SU-DHL-6 (cell line): ENCODE data around the gene TTC38.
"Not testable (repeated sequence)": the region's sequence is repeated elsewhere in the genome, so short reads cannot be mapped to it uniquely, and the experiment has no call there.

Source experiments
- H2AFZ ChIP-seq: fragments of 200-600 bp; sonication (generic); 2 replicates; pipeline ENCODE4 v1.6.1; 2014; ENCODE audit warnings: low read depth, mild to moderate bottlenecking, moderate library complexity, mixed read lengths, antibody characterized with exemption, low read length; ENCODE audit not compliant: severe bottlenecking
- H3F3A ChIP-seq: fragments of 200-600 bp; shearing (Covaris generic); 2 replicates; pipeline ENCODE4 v1.6.0; 2016; ENCODE audit warnings: antibody characterized with exemption, mild to moderate bottlenecking; ENCODE audit not compliant: insufficient read depth
- H3K27ac ChIP-seq: fragments of 200-600 bp; sonication (generic); 2 replicates; pipeline ENCODE4 v1.5.1; 2016; ENCODE audit warnings: low read depth, mild to moderate bottlenecking, low read length, moderate library complexity, mixed read lengths
- H3K27me3 ChIP-seq: fragments of 200-600 bp; sonication (generic), shearing (Covaris generic); 2 replicates; pipeline ENCODE4 v1.6.0; 2014; ENCODE audit warnings: mild to moderate bottlenecking, low read length
- H3K36me3 ChIP-seq: fragments of 200-600 bp; sonication (generic); 2 replicates; pipeline ENCODE4 v1.6.1; 2014; ENCODE audit warnings: mild to moderate bottlenecking, low read length, mixed read lengths
- H3K4me2 ChIP-seq: fragments of 300-600, 200-600 bp; shearing (Covaris generic), sonication (generic); 2 replicates; pipeline ENCODE4 v1.6.0; 2014; ENCODE audit warnings: low read length, low read depth, mild to moderate bottlenecking; ENCODE audit not compliant: poor library complexity, severe bottlenecking
- H3K4me3 ChIP-seq: fragments of 200-600 bp; sonication (generic); 2 replicates; pipeline ENCODE4 v1.5.1; 2014; ENCODE audit warnings: antibody characterized with exemption, low read length, mild to moderate bottlenecking, mixed read lengths; ENCODE audit not compliant: insufficient read depth, poor library complexity, severe bottlenecking
- H3K79me2 ChIP-seq: fragments of 200-600 bp; sonication (generic); 2 replicates; pipeline ENCODE4 v1.6.1; 2014; ENCODE audit warnings: mild to moderate bottlenecking, low read length, moderate library complexity; ENCODE audit not compliant: insufficient read depth
- H3K9ac ChIP-seq: fragments of 200-600 bp; sonication (generic); 2 replicates; pipeline ENCODE4 v1.7.0; 2014; ENCODE audit warnings: mild to moderate bottlenecking, low read length
- H3K9me2 ChIP-seq: fragments of 200-600 bp; sonication (generic); replicated peaks from 2 replicates; pipeline ENCODE4 v1.6.1; 2014; ENCODE audit warnings: low read length; ENCODE audit not compliant: insufficient read depth
- H3K9me3 ChIP-seq: fragments of 200-600 bp; sonication (generic); 2 replicates; pipeline ENCODE4 v1.6.1; 2014; ENCODE audit warnings: low read length, mixed read lengths; ENCODE audit not compliant: insufficient read depth
- H4K20me1 ChIP-seq: fragments of 200-600 bp; sonication (generic); 2 replicates; pipeline ENCODE4 v1.6.1; 2014; ENCODE audit warnings: low read depth, mild to moderate bottlenecking, antibody characterized with exemption, low read length, moderate library complexity, mixed read lengths
- EZH2phosphoT487 ChIP-seq: fragments of 200-600 bp; sonication (generic), shearing (Covaris generic); conservative IDR thresholded peaks from 2 replicates; pipeline ENCODE4 v1.6.1; 2018; ENCODE audit warnings: mild to moderate bottlenecking, antibody characterized with exemption, low read length, moderate library complexity, mixed read lengths
- TF ChIP-seq, protein P1 (sequence below): fragments of 200-600 bp; sonication (generic); IDR thresholded peaks from one replicate; pipeline ENCODE4 v1.5.1; 2017; ENCODE audit warnings: antibody characterized with exemption, mild to moderate bottlenecking, low read length, moderate library complexity; ENCODE audit not compliant: insufficient read depth, poor library complexity, severe bottlenecking

The TTC38 gene

DNA sequence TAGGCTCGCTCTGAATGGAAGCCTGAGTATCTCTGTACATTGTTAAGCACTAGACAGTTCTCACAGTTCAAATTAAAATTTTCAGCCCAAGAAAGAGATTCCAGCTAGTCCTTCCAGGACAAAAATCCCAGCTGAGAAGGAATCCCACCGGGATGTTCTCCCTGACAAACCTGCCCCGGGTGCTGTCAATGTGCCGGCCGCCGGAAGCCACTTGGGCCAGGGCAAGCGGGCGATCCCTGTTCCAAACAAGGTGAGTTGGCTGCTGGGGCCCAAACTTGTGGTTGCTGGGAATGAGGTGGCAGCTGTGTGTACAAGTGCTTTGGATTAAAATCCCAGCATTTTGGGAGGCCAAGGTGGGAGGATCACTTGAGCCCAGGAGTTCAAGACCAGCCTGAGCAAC, 44.2 kb downstream of the TTC38 start:
- H3K36me3 ChIP-seq: peaks cover 22% of the 10 kb centered on the region; the same call in 1 of the 2 replicates

DNA sequence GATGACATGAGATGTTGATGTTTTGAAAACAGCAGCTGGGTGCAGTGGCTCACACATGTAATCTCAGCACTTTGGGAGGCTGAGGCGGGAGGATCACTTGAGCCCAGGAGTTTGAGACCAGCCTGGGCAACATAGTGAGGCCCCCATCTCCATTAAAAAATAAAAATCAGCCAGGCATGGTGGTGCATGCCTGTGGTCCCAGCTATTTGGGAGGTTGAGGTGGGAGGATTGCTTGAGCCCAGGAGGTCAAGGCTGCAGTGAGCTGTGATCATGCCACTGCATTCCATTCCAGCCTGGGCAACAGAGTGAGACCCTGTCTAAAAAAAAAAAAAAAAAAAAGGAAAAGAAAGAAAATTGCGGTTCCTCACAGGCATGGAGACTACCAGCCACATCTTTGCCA, 45.0 kb downstream of the TTC38 start:
- peaks cover 28% of the 10 kb centered on the region for H3K79me2 ChIP-seq
- not testable (repeated sequence) for H3K9me2 ChIP-seq, H4K20me1 ChIP-seq, H3K27ac ChIP-seq, H3K9ac ChIP-seq, H3F3A ChIP-seq, H3K4me3 ChIP-seq, H3K4me2 ChIP-seq, H2AFZ ChIP-seq, H3K27me3 ChIP-seq, H3K9me3 ChIP-seq
- peaks cover 27% of the 10 kb centered on the region; the same call in 1 of the 2 replicates for H3K36me3 ChIP-seq

More for the DNA sequence above, 44.2 kb downstream of the TTC38 start:
- Histone ChIP-seq H2AFZ (no peak overlapping the region), H3K79me2 (peaks cover 35% of the 10 kb centered on the region), H3K4me3 (no peak overlapping the region), H3K27me3 (no peaks in the 10 kb centered on the region), H3K27ac (no peak overlapping the region), H3F3A (no peaks in the 10 kb centered on the region), H3K4me2 (no peak overlapping the region), H4K20me1 (no peaks in the 10 kb centered on the region; the same call in 1 of the 2 replicates), H3K9me3 (no peaks in the 10 kb centered on the region), H3K9me2 (no peaks in the 10 kb centered on the region), H3K9ac (no peak overlapping the region)
- TF ChIP-seq EZH2phosphoT487: no peak
- TF ChIP-seq, protein P1, sequence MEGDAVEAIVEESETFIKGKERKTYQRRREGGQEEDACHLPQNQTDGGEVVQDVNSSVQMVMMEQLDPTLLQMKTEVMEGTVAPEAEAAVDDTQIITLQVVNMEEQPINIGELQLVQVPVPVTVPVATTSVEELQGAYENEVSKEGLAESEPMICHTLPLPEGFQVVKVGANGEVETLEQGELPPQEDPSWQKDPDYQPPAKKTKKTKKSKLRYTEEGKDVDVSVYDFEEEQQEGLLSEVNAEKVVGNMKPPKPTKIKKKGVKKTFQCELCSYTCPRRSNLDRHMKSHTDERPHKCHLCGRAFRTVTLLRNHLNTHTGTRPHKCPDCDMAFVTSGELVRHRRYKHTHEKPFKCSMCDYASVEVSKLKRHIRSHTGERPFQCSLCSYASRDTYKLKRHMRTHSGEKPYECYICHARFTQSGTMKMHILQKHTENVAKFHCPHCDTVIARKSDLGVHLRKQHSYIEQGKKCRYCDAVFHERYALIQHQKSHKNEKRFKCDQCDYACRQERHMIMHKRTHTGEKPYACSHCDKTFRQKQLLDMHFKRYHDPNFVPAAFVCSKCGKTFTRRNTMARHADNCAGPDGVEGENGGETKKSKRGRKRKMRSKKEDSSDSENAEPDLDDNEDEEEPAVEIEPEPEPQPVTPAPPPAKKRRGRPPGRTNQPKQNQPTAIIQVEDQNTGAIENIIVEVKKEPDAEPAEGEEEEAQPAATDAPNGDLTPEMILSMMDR: no peak

DNA sequence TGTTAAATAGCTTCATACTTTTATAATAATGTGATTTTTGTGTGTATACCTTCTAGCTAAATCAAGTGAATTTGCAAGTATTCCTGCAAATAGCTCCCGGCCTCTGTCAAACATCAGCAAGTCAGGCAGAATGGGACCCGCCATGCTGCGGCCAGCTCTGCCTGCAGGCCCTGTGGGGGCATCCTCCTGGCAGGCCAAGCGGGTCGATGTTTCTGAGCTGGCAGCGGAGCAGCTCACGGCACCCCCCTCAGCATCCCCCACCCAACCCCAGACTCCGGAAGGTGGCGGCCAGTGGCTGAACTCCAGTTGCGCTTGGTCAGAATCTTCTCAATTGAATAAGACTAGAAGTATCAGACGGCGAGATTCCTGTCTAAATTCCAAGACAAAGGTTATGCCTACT, 48.2 kb downstream of the TTC38 start:
- Histone ChIP-seq H3K4me3 (no peak overlapping the region), H3K9me3 (no peaks in the 10 kb centered on the region), H3K27ac (no peak overlapping the region), H3K9me2 (no peaks in the 10 kb centered on the region), H3F3A (no peaks in the 10 kb centered on the region), H4K20me1 (peaks cover 5% of the 10 kb centered on the region; the same call in 1 of the 2 replicates), H3K27me3 (no peaks in the 10 kb centered on the region), H3K9ac (no peak overlapping the region), H2AFZ (no peak overlapping the region), H3K79me2 (peaks cover 21% of the 10 kb centered on the region; the same call in 1 of the 2 replicates), H3K4me2 (no peak overlapping the region), H3K36me3 (peaks cover 17% of the 10 kb centered on the region; the same call in 1 of the 2 replicates)
- TF ChIP-seq EZH2phosphoT487: no peak
- TF ChIP-seq, protein P1: no peak

DNA sequence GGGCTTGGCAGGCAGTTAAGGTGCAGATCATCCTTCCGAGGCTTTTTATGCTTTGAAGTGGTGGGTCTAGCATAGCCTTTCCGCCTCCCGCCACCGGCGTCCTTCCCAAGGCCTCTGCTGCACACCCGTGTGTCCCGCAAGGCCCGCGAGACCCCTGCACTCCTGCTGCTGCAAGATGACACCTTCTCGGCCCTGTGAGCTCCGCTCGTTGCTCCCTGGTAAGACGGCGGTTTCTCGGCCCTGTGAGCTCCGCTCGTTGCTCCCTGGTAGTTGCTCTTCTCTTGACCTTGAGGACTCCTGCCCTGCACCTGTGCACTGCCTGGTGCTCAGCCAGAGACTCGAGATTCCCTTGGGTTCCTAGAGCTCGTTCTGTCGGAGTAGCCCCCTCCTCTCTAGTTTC, 49.8 kb downstream of the TTC38 start:
- H3K36me3 ChIP-seq: peaks cover 17% of the 10 kb centered on the region; the same call in 1 of the 2 replicates
- H3K79me2 ChIP-seq: peaks cover 24% of the 10 kb centered on the region; the same call in 1 of the 2 replicates

More for the DNA sequence above, 49.8 kb downstream of the TTC38 start:
- Histone ChIP-seq H2AFZ (no peak overlapping the region), H3K27ac (no peak overlapping the region), H3K4me2 (no peak overlapping the region), H3K9ac (no peak overlapping the region), H3F3A (no peaks in the 10 kb centered on the region), H4K20me1 (peaks cover 5% of the 10 kb centered on the region; the same call in 1 of the 2 replicates), H3K27me3 (no peaks in the 10 kb centered on the region), H3K9me2 (no peaks in the 10 kb centered on the region), H3K4me3 (no peak overlapping the region), H3K9me3 (no peaks in the 10 kb centered on the region)
- TF ChIP-seq EZH2phosphoT487: no peak
